Ishikawa (cell line): ENCODE results near the gene C19orf33.

Experiments used
- CEBPB ChIP-seq: IDR thresholded peaks from 2 replicates; pipeline ENCODE4 v1.6.1; 2012
- CREB1 ChIP-seq: IDR thresholded peaks from 2 replicates; pipeline ENCODE4 v1.6.1; 2012; ENCODE audit warnings: low read depth
- EGR1 ChIP-seq: IDR thresholded peaks from 2 replicates; pipeline ENCODE4 v1.6.1; 2012
- EP300 ChIP-seq: IDR thresholded peaks from 2 replicates; pipeline ENCODE4 v1.6.1; 2012; ENCODE audit warnings: borderline replicate concordance
- FOXM1 ChIP-seq: IDR thresholded peaks from 2 replicates; pipeline ENCODE4 v1.6.1; 2012; ENCODE audit warnings: low read depth, borderline replicate concordance
- NFIC ChIP-seq: IDR thresholded peaks from 2 replicates; pipeline ENCODE4 v1.6.1; 2012
- RAD21 ChIP-seq: IDR thresholded peaks from 2 replicates; pipeline ENCODE4 v1.6.1; 2012; ENCODE audit warnings: low read depth
- TAF1 ChIP-seq: IDR thresholded peaks from 2 replicates; pipeline ENCODE4 v1.6.1; 2012; ENCODE audit warnings: low read depth, mild to moderate bottlenecking
- TCF12 ChIP-seq: IDR thresholded peaks from 2 replicates; pipeline ENCODE4 v1.6.1; 2012; ENCODE audit warnings: low read depth
- TEAD4 ChIP-seq: IDR thresholded peaks from 2 replicates; pipeline ENCODE4 v1.6.1; 2012
- YY1 ChIP-seq: IDR thresholded peaks from 2 replicates; pipeline ENCODE4 v1.6.1; 2012; ENCODE audit warnings: low read depth
- ZBTB7A ChIP-seq: IDR thresholded peaks from 2 replicates; pipeline ENCODE4 v1.6.1; 2012; ENCODE audit warnings: low read depth
- TF ChIP-seq, protein P1 (sequence below): IDR thresholded peaks from 2 replicates; pipeline ENCODE4 v1.6.1; 2012; ENCODE audit warnings: low read depth, mild to moderate bottlenecking
- TF ChIP-seq, protein P2 (sequence below): IDR thresholded peaks from 2 replicates; pipeline ENCODE4 v1.6.1; 2012
- TF ChIP-seq, protein P3 (sequence below): IDR thresholded peaks from 2 replicates; pipeline ENCODE4 v1.6.1; 2012

C19orf33 gene

DNA sequence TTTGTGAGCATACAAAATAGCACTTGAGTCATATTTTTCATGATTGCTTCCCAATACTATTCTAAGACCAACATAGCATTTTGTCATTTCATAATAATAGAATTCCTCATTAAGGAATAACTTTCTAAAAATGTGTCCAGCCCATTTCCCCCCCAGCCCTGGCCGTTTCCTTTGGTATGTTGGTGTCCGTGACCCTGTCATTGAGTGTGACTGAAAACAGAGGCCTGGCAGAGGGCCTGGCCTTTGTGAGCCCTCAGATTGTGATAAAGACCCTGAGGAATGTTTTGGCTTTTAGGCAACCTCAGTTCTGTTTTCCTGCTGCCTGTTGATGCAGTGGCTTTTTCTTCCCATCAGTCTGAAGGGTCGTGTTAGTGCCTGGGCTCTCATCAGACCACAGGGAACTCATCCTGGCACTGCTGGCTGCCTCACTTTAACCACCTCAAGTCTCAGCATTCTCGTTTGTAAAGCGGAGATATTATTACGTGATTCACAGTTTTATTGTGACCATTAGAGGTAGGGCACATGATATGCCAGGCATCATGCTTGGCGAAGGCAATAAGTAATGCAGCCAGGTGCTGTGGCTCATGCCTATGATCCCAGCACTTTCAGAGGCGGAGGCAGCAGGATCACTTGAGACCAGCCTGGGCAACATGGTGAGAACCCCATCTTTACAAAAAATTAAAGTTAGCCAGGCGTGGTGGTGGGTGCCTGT lies 25.9 kb upstream of the C19orf33 start:
- no peak for TF ChIP-seq TCF12
- TF ChIP-seq, protein P1, sequence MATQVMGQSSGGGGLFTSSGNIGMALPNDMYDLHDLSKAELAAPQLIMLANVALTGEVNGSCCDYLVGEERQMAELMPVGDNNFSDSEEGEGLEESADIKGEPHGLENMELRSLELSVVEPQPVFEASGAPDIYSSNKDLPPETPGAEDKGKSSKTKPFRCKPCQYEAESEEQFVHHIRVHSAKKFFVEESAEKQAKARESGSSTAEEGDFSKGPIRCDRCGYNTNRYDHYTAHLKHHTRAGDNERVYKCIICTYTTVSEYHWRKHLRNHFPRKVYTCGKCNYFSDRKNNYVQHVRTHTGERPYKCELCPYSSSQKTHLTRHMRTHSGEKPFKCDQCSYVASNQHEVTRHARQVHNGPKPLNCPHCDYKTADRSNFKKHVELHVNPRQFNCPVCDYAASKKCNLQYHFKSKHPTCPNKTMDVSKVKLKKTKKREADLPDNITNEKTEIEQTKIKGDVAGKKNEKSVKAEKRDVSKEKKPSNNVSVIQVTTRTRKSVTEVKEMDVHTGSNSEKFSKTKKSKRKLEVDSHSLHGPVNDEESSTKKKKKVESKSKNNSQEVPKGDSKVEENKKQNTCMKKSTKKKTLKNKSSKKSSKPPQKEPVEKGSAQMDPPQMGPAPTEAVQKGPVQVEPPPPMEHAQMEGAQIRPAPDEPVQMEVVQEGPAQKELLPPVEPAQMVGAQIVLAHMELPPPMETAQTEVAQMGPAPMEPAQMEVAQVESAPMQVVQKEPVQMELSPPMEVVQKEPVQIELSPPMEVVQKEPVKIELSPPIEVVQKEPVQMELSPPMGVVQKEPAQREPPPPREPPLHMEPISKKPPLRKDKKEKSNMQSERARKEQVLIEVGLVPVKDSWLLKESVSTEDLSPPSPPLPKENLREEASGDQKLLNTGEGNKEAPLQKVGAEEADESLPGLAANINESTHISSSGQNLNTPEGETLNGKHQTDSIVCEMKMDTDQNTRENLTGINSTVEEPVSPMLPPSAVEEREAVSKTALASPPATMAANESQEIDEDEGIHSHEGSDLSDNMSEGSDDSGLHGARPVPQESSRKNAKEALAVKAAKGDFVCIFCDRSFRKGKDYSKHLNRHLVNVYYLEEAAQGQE = no peak
- no peak for TF ChIP-seq CEBPB
- TF ChIP-seq TEAD4 = no peak
- no peak for TF ChIP-seq EGR1
- TF ChIP-seq TAF1 = no peak
- TF ChIP-seq, protein P2, sequence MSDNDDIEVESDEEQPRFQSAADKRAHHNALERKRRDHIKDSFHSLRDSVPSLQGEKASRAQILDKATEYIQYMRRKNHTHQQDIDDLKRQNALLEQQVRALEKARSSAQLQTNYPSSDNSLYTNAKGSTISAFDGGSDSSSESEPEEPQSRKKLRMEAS = no peak
- no peak for TF ChIP-seq CREB1
- TF ChIP-seq ZBTB7A = no peak
- TF ChIP-seq FOXM1 = no peak
- no peak for TF ChIP-seq RAD21
- no peak for TF ChIP-seq YY1
- TF ChIP-seq, protein P3, sequence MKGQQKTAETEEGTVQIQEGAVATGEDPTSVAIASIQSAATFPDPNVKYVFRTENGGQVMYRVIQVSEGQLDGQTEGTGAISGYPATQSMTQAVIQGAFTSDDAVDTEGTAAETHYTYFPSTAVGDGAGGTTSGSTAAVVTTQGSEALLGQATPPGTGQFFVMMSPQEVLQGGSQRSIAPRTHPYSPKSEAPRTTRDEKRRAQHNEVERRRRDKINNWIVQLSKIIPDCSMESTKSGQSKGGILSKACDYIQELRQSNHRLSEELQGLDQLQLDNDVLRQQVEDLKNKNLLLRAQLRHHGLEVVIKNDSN = no peak
- no peak for TF ChIP-seq NFIC

DNA sequence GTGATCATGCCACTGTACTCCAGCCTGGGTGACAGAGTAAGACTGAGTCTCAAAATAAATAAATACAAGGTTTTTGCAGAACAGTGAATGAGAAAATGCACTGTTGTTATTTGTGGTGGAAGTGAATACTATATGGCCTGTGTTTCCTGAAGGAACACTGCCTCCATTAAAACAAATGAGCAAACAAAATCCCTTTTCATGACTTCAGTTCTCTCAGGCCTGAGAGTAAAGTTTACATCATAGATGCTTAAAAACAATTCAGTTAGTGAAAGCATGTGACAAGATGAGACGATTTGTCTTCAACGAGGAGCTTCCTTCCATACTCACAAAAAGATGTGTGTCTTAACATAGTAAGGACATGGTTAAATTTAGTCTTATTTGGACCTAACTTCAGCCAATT lies 25.3 kb upstream of the C19orf33 start:
- no peak for TF ChIP-seq CREB1
- TF ChIP-seq, protein P1 = no peak
- TF ChIP-seq CEBPB = no peak
- TF ChIP-seq EP300 = no peak

DNA sequence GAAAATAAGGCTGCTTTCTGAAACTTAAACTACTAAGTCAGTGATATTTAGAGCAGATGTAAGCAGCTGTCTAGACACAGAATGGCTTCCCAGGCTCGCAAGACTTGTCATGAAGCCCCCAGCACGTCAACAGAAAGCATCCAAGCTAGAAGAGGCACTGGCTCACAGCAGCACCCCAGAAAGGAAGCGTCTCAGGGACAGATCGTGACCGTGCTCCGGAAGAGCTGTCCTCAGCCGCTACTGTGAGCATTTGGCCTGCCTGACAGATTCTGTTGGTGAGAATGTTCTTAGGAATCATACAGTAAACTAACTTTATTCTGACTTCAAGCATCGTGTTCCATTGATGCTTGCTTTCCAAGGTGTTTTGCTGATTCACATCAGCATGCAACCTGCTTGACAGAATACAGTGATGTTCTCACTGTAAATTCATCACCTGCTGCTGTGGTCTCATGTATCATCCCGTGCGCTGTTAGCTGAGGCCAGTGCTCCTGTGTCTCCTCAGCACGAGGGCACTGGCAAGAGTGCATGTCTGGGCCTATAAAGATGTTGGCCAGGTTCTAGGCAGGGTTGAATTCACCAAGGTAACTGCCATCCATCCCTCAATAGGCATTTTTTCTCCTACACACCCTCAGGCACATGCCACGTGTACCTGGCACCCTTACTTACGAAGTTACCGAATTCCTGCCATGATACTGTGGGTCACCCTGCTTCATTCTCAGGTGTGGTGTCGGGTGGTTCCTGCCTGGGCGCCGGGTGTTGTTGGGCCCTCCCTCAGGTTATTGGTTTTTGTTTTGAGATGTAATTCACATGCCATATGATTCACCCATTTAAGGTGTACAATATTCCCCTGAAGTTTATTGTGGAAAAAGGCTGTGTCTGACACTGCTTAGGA lies 23.8 kb upstream of the C19orf33 start:
- TF ChIP-seq, protein P3 = no peak
- TF ChIP-seq YY1 (no peak), TAF1 (no peak), CREB1 (no peak), RAD21 (no peak), EP300 (no peak), NFIC (no peak), EGR1 (no peak), FOXM1 (no peak), CEBPB (no peak), ZBTB7A (no peak), TCF12 (no peak), TEAD4 (no peak)
- TF ChIP-seq, protein P1 = no peak
- TF ChIP-seq, protein P2 = no peak
